Measurements from ENCODE around the gene LMX1B.

The LMX1B gene

DNA sequence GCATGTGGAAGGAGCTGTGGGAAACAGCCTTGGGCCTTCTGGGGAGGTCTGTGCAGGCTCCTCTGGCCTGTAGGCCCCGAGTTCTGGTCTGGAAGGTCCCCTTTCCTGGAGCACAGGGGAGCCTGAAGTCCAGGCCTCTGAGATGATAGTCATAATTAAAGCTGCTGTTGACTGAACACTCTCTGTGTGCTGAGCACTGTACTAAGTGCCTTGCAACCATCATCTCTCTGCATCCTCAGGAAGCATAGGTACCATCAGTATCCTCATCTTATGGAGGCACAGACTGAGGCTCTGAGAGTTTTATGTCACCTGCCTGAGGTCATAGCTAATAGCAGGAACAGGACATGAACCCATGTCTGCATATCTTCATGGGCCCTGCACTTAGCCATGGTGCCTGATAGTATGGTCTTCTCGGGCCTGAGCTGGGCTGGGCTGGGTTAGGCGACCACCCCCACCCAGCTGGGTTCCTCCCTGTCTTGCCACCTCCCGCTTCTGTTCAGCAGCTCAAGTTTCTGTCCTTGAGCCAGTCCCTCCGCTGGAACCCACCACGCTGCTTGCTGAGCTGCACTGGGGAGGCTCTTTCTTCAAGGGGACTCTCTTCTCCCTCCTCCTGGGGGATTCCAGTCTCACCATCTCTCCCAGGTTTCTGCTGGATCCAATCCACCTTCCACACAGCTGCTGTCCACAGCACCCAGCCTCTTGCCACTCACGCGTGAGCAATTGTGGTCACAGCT is 27.6 kb downstream of the LMX1B start:
- TF ChIP-seq, protein P1, sequence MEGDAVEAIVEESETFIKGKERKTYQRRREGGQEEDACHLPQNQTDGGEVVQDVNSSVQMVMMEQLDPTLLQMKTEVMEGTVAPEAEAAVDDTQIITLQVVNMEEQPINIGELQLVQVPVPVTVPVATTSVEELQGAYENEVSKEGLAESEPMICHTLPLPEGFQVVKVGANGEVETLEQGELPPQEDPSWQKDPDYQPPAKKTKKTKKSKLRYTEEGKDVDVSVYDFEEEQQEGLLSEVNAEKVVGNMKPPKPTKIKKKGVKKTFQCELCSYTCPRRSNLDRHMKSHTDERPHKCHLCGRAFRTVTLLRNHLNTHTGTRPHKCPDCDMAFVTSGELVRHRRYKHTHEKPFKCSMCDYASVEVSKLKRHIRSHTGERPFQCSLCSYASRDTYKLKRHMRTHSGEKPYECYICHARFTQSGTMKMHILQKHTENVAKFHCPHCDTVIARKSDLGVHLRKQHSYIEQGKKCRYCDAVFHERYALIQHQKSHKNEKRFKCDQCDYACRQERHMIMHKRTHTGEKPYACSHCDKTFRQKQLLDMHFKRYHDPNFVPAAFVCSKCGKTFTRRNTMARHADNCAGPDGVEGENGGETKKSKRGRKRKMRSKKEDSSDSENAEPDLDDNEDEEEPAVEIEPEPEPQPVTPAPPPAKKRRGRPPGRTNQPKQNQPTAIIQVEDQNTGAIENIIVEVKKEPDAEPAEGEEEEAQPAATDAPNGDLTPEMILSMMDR (IDR thresholded peaks at IDR 0.05; ENCODE audit: borderline replicate concordance, insufficient read depth, low read depth, low read length) = no peak
- H3K4me3 ChIP-seq (ENCODE audit: low read depth, low read length) = no peak overlapping the region

GRCh38 chr9:126642010-126642744 is 28.4 kb downstream of the LMX1B start:
- H3K4me3 ChIP-seq (ENCODE audit: low read depth, low read length) = no peak overlapping the region
- TF ChIP-seq, protein P1 (IDR thresholded peaks at IDR 0.05; ENCODE audit: borderline replicate concordance, insufficient read depth, low read depth, low read length) = no peak

DNA sequence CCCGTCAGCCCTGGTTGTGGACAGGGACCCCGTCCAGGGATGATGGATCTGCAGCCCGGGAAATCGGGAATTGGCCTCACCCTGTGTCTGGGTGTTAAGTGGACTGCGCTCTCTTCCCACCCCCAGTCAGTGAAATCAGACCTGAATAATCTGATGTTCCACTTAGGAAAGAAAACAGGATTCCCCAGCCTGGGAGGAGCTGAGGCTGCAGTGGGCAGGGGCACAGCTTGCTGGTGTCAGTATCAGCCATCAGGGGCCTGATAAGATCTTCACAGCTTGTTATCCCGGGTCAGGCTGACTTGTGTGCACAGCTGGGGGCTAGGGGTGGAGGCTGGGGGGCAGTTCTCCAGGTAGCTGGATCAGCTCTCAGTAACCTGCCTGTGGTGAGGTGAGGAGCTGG is 29.1 kb downstream of the LMX1B start:
- TF ChIP-seq, protein P1 (IDR thresholded peaks at IDR 0.05; ENCODE audit: borderline replicate concordance, insufficient read depth, low read depth, low read length) = no peak
- no peak overlapping the region for H3K4me3 ChIP-seq (ENCODE audit: low read depth, low read length)

GRCh38 chr9:126643945-126644527 is 30.3 kb downstream of the LMX1B start:
- TF ChIP-seq, protein P1 (IDR thresholded peaks at IDR 0.05; ENCODE audit: borderline replicate concordance, insufficient read depth, low read depth, low read length) = no peak
- H3K4me3 ChIP-seq (ENCODE audit: low read depth, low read length) = no peak overlapping the region

DNA sequence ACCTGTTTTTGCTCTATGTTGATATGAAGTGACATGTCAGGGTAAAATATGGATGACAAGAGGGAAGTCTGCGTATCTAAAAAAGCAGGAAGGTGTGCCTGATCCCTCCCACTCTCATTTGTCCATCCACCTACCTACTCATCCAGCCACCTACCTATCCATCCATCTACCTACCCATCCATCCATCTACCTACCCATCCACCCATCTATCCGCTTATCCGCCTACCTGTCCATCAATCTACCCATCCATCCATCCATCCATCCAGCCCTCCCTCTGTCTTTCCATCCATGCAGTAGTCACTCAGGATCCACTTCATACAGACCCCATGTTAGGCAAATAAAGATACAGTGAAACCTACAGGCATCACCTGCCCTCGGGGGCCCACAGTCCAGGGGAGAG is 32.4 kb downstream of the LMX1B start:
- H3K4me3 ChIP-seq (ENCODE audit: low read depth, low read length) = no peak overlapping the region
- TF ChIP-seq, protein P1 (IDR thresholded peaks at IDR 0.05; ENCODE audit: borderline replicate concordance, insufficient read depth, low read depth, low read length) = no peak

GRCh38 chr9:126647585-126648411 is 34.1 kb downstream of the LMX1B start:
- H3K4me3 ChIP-seq (ENCODE audit: low read depth, low read length) = no peak overlapping the region
- TF ChIP-seq, protein P1 (IDR thresholded peaks at IDR 0.05; ENCODE audit: borderline replicate concordance, insufficient read depth, low read depth, low read length) = no peak

Measured in GM12875 (cell line).